ENCODE measurements around the gene PCBP3.

PCBP3 gene

GRCh38 chr21:45745256-45745655 is 101.7 kb downstream of the PCBP3 start:
- Histone ChIP-seq H3K4me1 (ENCODE audit: insufficient read depth, low read length) (no peaks in the 10 kb centered on the region), H3K36me3 (ENCODE audit: insufficient read depth, low read length) (peaks cover 10% of the 10 kb centered on the region)

GRCh38 chr21:45747233-45747766 is 103.8 kb downstream of the PCBP3 start:
- DNase-seq, result no peak

More at GRCh38 chr21:45745256-45745655, 101.7 kb downstream of the PCBP3 start:
- Histone ChIP-seq H3K79me2 (ENCODE audit: insufficient read depth, low read length) (no peaks in the 10 kb centered on the region), H2AFZ (ENCODE audit: low read depth, low read length) (no peak overlapping the region), H3K9me3 (ENCODE audit: insufficient read depth, low read length, severe bottlenecking) (peaks cover 6% of the 10 kb centered on the region), H3K9ac (ENCODE audit: low read depth, low read length) (no peak overlapping the region), H4K20me1 (ENCODE audit: insufficient read depth, low read length) (no peaks in the 10 kb centered on the region), H3K27ac (ENCODE audit: low read length) (no peak overlapping the region), H3K27me3 (ENCODE audit: insufficient read depth, low read length, poor library complexity) (no peaks in the 10 kb centered on the region), H3K4me2 (ENCODE audit: insufficient read depth, low read length) (no peak overlapping the region), H3K4me3 (ENCODE audit: low read depth in 1 of 2, low read length in 2 of 2) (no peak overlapping the region)
- ATAC-seq (ENCODE audit: insufficient read depth, low read depth) (no peak), DNase-seq (no peak)
- TF ChIP-seq CTCF (IDR thresholded peaks at IDR 0.05; ENCODE audit: borderline replicate concordance, extremely low read depth, low read length, poor library complexity, severe bottlenecking) (no peak), EZH2 (IDR thresholded peaks at IDR 0.05; ENCODE audit: borderline replicate concordance, low read depth, low read length, severe bottlenecking) (no peak)

GRCh38 chr21:45747802-45748445 is 104.4 kb downstream of the PCBP3 start:
- DNase-seq, result no peak

More at GRCh38 chr21:45747233-45747766, 103.8 kb downstream of the PCBP3 start:
- no peaks in the 10 kb centered on the region for H4K20me1 ChIP-seq (ENCODE audit: insufficient read depth, low read length)
- H3K4me2 ChIP-seq (ENCODE audit: insufficient read depth, low read length), result no peak overlapping the region
- H3K9ac ChIP-seq (ENCODE audit: low read depth, low read length), result no peak overlapping the region
- H3K36me3 ChIP-seq (ENCODE audit: insufficient read depth, low read length), result peaks cover 14% of the 10 kb centered on the region
- no peak overlapping the region for H3K27ac ChIP-seq (ENCODE audit: low read length)
- H3K4me1 ChIP-seq (ENCODE audit: insufficient read depth, low read length), result no peaks in the 10 kb centered on the region
- H2AFZ ChIP-seq (ENCODE audit: low read depth, low read length), result no peak overlapping the region
- TF ChIP-seq EZH2 (IDR thresholded peaks at IDR 0.05; ENCODE audit: borderline replicate concordance, low read depth, low read length, severe bottlenecking), result no peak
- no peak for TF ChIP-seq CTCF (IDR thresholded peaks at IDR 0.05; ENCODE audit: borderline replicate concordance, extremely low read depth, low read length, poor library complexity, severe bottlenecking)
- H3K27me3 ChIP-seq (ENCODE audit: insufficient read depth, low read length, poor library complexity), result no peaks in the 10 kb centered on the region
- no peak for ATAC-seq (ENCODE audit: insufficient read depth, low read depth)
- peaks cover 6% of the 10 kb centered on the region for H3K9me3 ChIP-seq (ENCODE audit: insufficient read depth, low read length, severe bottlenecking)
- no peak overlapping the region for H3K4me3 ChIP-seq (ENCODE audit: low read depth in 1 of 2, low read length in 2 of 2)
- H3K79me2 ChIP-seq (ENCODE audit: insufficient read depth, low read length), result no peaks in the 10 kb centered on the region

GRCh38 chr21:45748593-45748992 is 105.1 kb downstream of the PCBP3 start:
- Histone ChIP-seq H3K36me3 (ENCODE audit: insufficient read depth, low read length) (peaks cover 14% of the 10 kb centered on the region), H3K27me3 (ENCODE audit: insufficient read depth, low read length, poor library complexity) (no peaks in the 10 kb centered on the region), H3K9me3 (ENCODE audit: insufficient read depth, low read length, severe bottlenecking) (peaks cover 6% of the 10 kb centered on the region), H3K9ac (ENCODE audit: low read depth, low read length) (no peak overlapping the region), H2AFZ (ENCODE audit: low read depth, low read length) (no peak overlapping the region), H3K79me2 (ENCODE audit: insufficient read depth, low read length) (no peaks in the 10 kb centered on the region), H3K4me1 (ENCODE audit: insufficient read depth, low read length) (no peaks in the 10 kb centered on the region), H3K27ac (ENCODE audit: low read length) (no peak overlapping the region), H3K4me2 (ENCODE audit: insufficient read depth, low read length) (no peak overlapping the region), H3K4me3 (ENCODE audit: low read depth in 1 of 2, low read length in 2 of 2) (no peak overlapping the region), H4K20me1 (ENCODE audit: insufficient read depth, low read length) (no peaks in the 10 kb centered on the region)
- no peak for TF ChIP-seq CTCF (IDR thresholded peaks at IDR 0.05; ENCODE audit: borderline replicate concordance, extremely low read depth, low read length, poor library complexity, severe bottlenecking)
- TF ChIP-seq EZH2 (IDR thresholded peaks at IDR 0.05; ENCODE audit: borderline replicate concordance, low read depth, low read length, severe bottlenecking), result no peak
- no peak for ATAC-seq (ENCODE audit: insufficient read depth, low read depth)
- no peak for DNase-seq

More at GRCh38 chr21:45747802-45748445, 104.4 kb downstream of the PCBP3 start:
- H3K27ac ChIP-seq (ENCODE audit: low read length), result no peak overlapping the region
- ATAC-seq (ENCODE audit: insufficient read depth, low read depth), result no peak
- no peaks in the 10 kb centered on the region for H3K79me2 ChIP-seq (ENCODE audit: insufficient read depth, low read length)
- no peak overlapping the region for H3K4me3 ChIP-seq (ENCODE audit: low read depth in 1 of 2, low read length in 2 of 2)
- no peaks in the 10 kb centered on the region for H4K20me1 ChIP-seq (ENCODE audit: insufficient read depth, low read length)
- no peaks in the 10 kb centered on the region for H3K27me3 ChIP-seq (ENCODE audit: insufficient read depth, low read length, poor library complexity)
- no peaks in the 10 kb centered on the region for H3K4me1 ChIP-seq (ENCODE audit: insufficient read depth, low read length)
- no peak overlapping the region for H3K9ac ChIP-seq (ENCODE audit: low read depth, low read length)
- H3K9me3 ChIP-seq (ENCODE audit: insufficient read depth, low read length, severe bottlenecking), result peaks cover 6% of the 10 kb centered on the region
- no peak for TF ChIP-seq EZH2 (IDR thresholded peaks at IDR 0.05; ENCODE audit: borderline replicate concordance, low read depth, low read length, severe bottlenecking)
- H3K36me3 ChIP-seq (ENCODE audit: insufficient read depth, low read length), result peaks cover 14% of the 10 kb centered on the region
- no peak overlapping the region for H2AFZ ChIP-seq (ENCODE audit: low read depth, low read length)
- H3K4me2 ChIP-seq (ENCODE audit: insufficient read depth, low read length), result no peak overlapping the region
